Glomerular endothelial cell (primary cell): Measurements from ENCODE around the gene ITGA11. TPM values are rescaled to one million over a fixed set of nuclear protein-coding genes. Genes with fewer than 3 reads are reported as not detected.

ENCODE experiments used
- DNase-seq: peaks from one replicate; pipeline ENCODE4 v3.0.0-alpha.2; 2011; ENCODE audit warnings: low read depth, low spot score; ENCODE audit errors: extremely low read depth
- total RNA-seq: library from RNA; depleted of rRNA; stranded (reverse); fragments of >200 nt; gene quantifications from 2 replicates; pipeline ENCODE4 v1.2.3, GENCODE V29; 2015

Gene ITGA11
- total RNA-seq, 1 donor from 2014 or later: 54.2 TPM

GRCh38 chr15:68314563-68314962, 117.4 kb downstream of the ITGA11 start:
- DNase-seq: no peak

GRCh38 chr15:68313501-68314410, 118.2 kb downstream of the ITGA11 start:
- DNase-seq: no peak

GRCh38 chr15:68312701-68313204, 119.2 kb downstream of the ITGA11 start:
- no peak for DNase-seq

- DNase-seq: no peak
Measured at GRCh38 chr15:68311859-68312557, 120.0 kb downstream of the ITGA11 start.

GRCh38 chr15:68311464-68311835, 120.5 kb downstream of the ITGA11 start:
- DNase-seq: no peak

- no peak for DNase-seq
Measured at GRCh38 chr15:68310804-68311463, 121.0 kb downstream of the ITGA11 start.

GRCh38 chr15:68310178-68310803, 121.7 kb downstream of the ITGA11 start:
- no peak for DNase-seq

- no peak for DNase-seq
Measured at GRCh38 chr15:68309024-68309423, 122.9 kb downstream of the ITGA11 start.

GRCh38 chr15:68307131-68307928, 124.6 kb downstream of the ITGA11 start:
- no peak for DNase-seq

GRCh38 chr15:68305420-68305871, 126.5 kb downstream of the ITGA11 start:
- no peak for DNase-seq

GRCh38 chr15:68304589-68305337, 127.2 kb downstream of the ITGA11 start:
- DNase-seq: no peak

- DNase-seq: no peak
Measured at GRCh38 chr15:68303560-68304436, 128.2 kb downstream of the ITGA11 start.

- no peak for DNase-seq
Measured at GRCh38 chr15:68303134-68303533, 128.8 kb downstream of the ITGA11 start.

- DNase-seq: no peak
Measured at GRCh38 chr15:68302729-68303128, 129.2 kb downstream of the ITGA11 start.

- DNase-seq: no peak
Measured at GRCh38 chr15:68301301-68301700, 130.7 kb downstream of the ITGA11 start.

GRCh38 chr15:68300115-68300940, 131.6 kb downstream of the ITGA11 start:
- DNase-seq: no peak

GRCh38 chr15:68299436-68299835, 132.5 kb downstream of the ITGA11 start:
- no peak for DNase-seq
